Trophoblast cell (in vitro differentiated cells and primary cell): ENCODE results near the gene UBR4.

ENCODE experiments used
- DNase-seq, 2 donors: peaks; one replicate each; pipeline ENCODE4 v3.0.0-alpha.2; 2016
- H2AFZ ChIP-seq: 2 replicates; pipeline ENCODE4 v1.6.1; 2013; ENCODE audit warnings: low read length, moderate library complexity, mild to moderate bottlenecking; ENCODE audit not compliant: insufficient read depth, poor library complexity
- H2AK5ac ChIP-seq: 2 replicates; pipeline ENCODE4 v1.6.1; 2013; ENCODE audit warnings: mild to moderate bottlenecking, low read length
- H2BK120ac ChIP-seq: 2 replicates; pipeline ENCODE4 v1.6.1; 2013; ENCODE audit warnings: low read length, mild to moderate bottlenecking, moderate library complexity; ENCODE audit not compliant: insufficient read depth, poor library complexity
- H2BK12ac ChIP-seq: 2 replicates; pipeline ENCODE4 v1.6.1; 2013; ENCODE audit warnings: mild to moderate bottlenecking, low read length, moderate library complexity
- H2BK5ac ChIP-seq: 2 replicates; pipeline ENCODE4 v1.6.1; 2013; ENCODE audit warnings: low read length, low read depth, moderate library complexity, mild to moderate bottlenecking; ENCODE audit not compliant: poor library complexity
- H3K14ac ChIP-seq: 2 replicates; pipeline ENCODE4 v1.6.1; 2013; ENCODE audit warnings: mild to moderate bottlenecking, low read length
- H3K18ac ChIP-seq: 2 replicates; pipeline ENCODE4 v1.6.1; 2013; ENCODE audit warnings: mild to moderate bottlenecking, low read length
- H3K23ac ChIP-seq: 2 replicates; pipeline ENCODE4 v1.6.1; 2013; ENCODE audit warnings: low read length
- H3K27ac ChIP-seq: 2 replicates; pipeline ENCODE4 v1.5.1; 2013; ENCODE audit warnings: low read depth, mild to moderate bottlenecking, inconsistent platforms, low read length, moderate library complexity
- H3K27me3 ChIP-seq: 2 replicates; pipeline ENCODE4 v1.6.1; 2013; ENCODE audit warnings: inconsistent platforms, mild to moderate bottlenecking, low read length, moderate library complexity; ENCODE audit not compliant: insufficient read depth
- H3K36me3 ChIP-seq, 2 experiments: 1 replicate in 1 of 2; 2 replicates in 1 of 2; pipeline ENCODE4 v1.6.1; 2013; ENCODE audit warnings: low read length in 2 of 2, mild to moderate bottlenecking in 2 of 2, moderate library complexity in 1 of 2; ENCODE audit not compliant: insufficient read depth in 2 of 2, control insufficient read depth in 1 of 2
- H3K4ac ChIP-seq: 2 replicates; pipeline ENCODE4 v1.6.1; 2013; ENCODE audit warnings: low read depth, mild to moderate bottlenecking, low read length, moderate library complexity
- H3K4me1 ChIP-seq, 2 experiments: 1 replicate in 1 of 2; 2 replicates in 1 of 2; pipeline ENCODE4 v1.6.1; 2013; ENCODE audit warnings: low read length in 2 of 2, mild to moderate bottlenecking in 2 of 2, moderate library complexity in 1 of 2; ENCODE audit not compliant: insufficient read depth in 2 of 2, control insufficient read depth in 1 of 2
- H3K4me2 ChIP-seq: 2 replicates; pipeline ENCODE4 v1.6.1; 2013; ENCODE audit warnings: inconsistent platforms, mild to moderate bottlenecking, low read length, moderate library complexity
- H3K4me3 ChIP-seq: 2 replicates; pipeline ENCODE4 v1.5.1; 2013; ENCODE audit warnings: mild to moderate bottlenecking, low read depth, low read length, inconsistent platforms
- H3K79me1 ChIP-seq: one replicate; pipeline ENCODE4 v1.6.1; 2013; ENCODE audit warnings: low read length
- H3K79me2 ChIP-seq: 2 replicates; pipeline ENCODE4 v1.6.1; 2013; ENCODE audit warnings: low read length, mild to moderate bottlenecking; ENCODE audit not compliant: control insufficient read depth, insufficient read depth, poor library complexity
- H3K9ac ChIP-seq: 2 replicates; pipeline ENCODE4 v1.6.1; 2013; ENCODE audit warnings: mild to moderate bottlenecking, low read length
- H3K9me3 ChIP-seq: 2 replicates; pipeline ENCODE4 v1.6.1; 2013; ENCODE audit warnings: low read depth, mild to moderate bottlenecking, control low read depth, inconsistent platforms, low read length; ENCODE audit not compliant: insufficient read depth
- H4K12ac ChIP-seq: 2 replicates; pipeline ENCODE4 v1.6.1; 2013; ENCODE audit warnings: low read depth, mild to moderate bottlenecking, low read length, moderate library complexity
- H4K8ac ChIP-seq: 2 replicates; pipeline ENCODE4 v1.6.1; 2013; ENCODE audit warnings: low read depth, mild to moderate bottlenecking, low read length, moderate library complexity
- H4K91ac ChIP-seq: one replicate; pipeline ENCODE4 v1.6.1; 2013; ENCODE audit warnings: low read depth, mild to moderate bottlenecking, low read length, moderate library complexity
- WGBS: extraction: QIAGEN DNeasy Blood & Tissue Kit; methylation state at CpG from one replicate; pipeline ENCODE4 v1.1.7; 2013; ENCODE audit warnings: missing lambda C conversion rate; ENCODE audit not compliant: insufficient read length, insufficient coverage; ENCODE audit errors: extremely low coverage; 5-methylcytosine and 5-hydroxymethylcytosine counted together

Gene UBR4

GRCh38 chr1:19199969-19200604 is 10.0 kb downstream of the UBR4 start:
- no peak overlapping the region for H3K14ac ChIP-seq
- H3K4me3 ChIP-seq = no peak overlapping the region
- H3K9ac ChIP-seq = no peak overlapping the region
- no peak for DNase-seq
- H4K12ac ChIP-seq = no peak overlapping the region
- no peak overlapping the region for H3K27ac ChIP-seq
- no peak overlapping the region for H2BK120ac ChIP-seq
- no peak overlapping the region for H3K4me2 ChIP-seq
- no peaks in the 10 kb centered on the region for H3K9me3 ChIP-seq
- no peak overlapping the region for H3K18ac ChIP-seq
- no peak overlapping the region for H3K23ac ChIP-seq
- no peak overlapping the region for H3K4ac ChIP-seq
- H2AK5ac ChIP-seq = no peak overlapping the region
- peaks cover 12 to 32% of the 10 kb centered on the region in 2 experiments for H3K36me3 ChIP-seq
- no CpG with 5 or more reads among the region's 4 CpGs for WGBS
- no peak overlapping the region for H2BK5ac ChIP-seq
- no peaks in the 10 kb centered on the region for H3K79me1 ChIP-seq
- no peak overlapping the region for H4K91ac ChIP-seq
- H2AFZ ChIP-seq = no peak overlapping the region
- H4K8ac ChIP-seq = no peak overlapping the region
- no peak overlapping the region for H2BK12ac ChIP-seq
- H3K27me3 ChIP-seq = no peaks in the 10 kb centered on the region
- H3K79me2 ChIP-seq = peaks cover 2% of the 10 kb centered on the region
- H3K4me1 ChIP-seq = no peaks in the 10 kb centered on the region

DNA sequence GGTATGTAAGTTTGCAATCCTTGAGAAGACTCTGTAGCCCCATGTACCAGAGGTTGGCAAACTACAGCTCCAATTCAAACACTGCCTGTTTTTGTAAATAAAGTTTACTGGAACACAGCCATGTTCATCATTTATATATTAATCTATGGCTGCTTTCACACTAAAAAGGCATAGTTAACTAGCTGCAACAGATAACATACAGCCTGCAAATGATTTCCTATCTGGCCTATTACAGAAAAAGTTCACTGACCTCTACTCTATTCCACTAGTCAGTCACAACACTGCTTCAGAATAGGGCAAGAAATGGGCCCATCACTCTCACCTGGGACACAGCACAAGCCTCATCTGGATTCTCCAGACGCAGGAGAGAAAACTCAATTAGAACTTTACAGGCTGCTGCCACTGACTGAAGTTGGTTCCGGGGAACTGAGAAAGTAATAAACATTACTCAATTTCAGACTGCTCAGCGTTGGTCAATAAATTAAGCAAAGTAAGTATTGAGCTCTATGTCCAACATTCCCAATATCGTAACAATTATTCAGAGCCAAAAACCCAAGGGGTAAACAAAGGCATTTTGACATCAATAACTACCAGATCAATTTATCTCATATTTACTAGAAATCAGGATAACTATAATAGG is 10.6 kb downstream of the UBR4 start:
- Histone ChIP-seq H2AK5ac (no peak overlapping the region), H3K36me3 (peaks cover 12 to 32% of the 10 kb centered on the region in 2 experiments), H3K9ac (no peak overlapping the region), H3K27ac (no peak overlapping the region), H3K79me1 (no peaks in the 10 kb centered on the region), H4K8ac (no peak overlapping the region), H4K91ac (no peak overlapping the region), H3K9me3 (no peaks in the 10 kb centered on the region), H3K4me3 (no peak overlapping the region), H3K27me3 (no peaks in the 10 kb centered on the region), H3K18ac (no peak overlapping the region), H4K12ac (no peak overlapping the region), H3K14ac (no peak overlapping the region), H2AFZ (no peak overlapping the region), H2BK5ac (no peak overlapping the region), H3K79me2 (no peaks in the 10 kb centered on the region), H3K4me1 (no peaks in the 10 kb centered on the region), H2BK12ac (no peak overlapping the region), H3K23ac (no peak overlapping the region), H3K4ac (no peak overlapping the region), H3K4me2 (no peak overlapping the region), H2BK120ac (no peak overlapping the region)
- no CpG with 5 or more reads among the region's 4 CpGs for WGBS
- no peak for DNase-seq

GRCh38 chr1:19198820-19199219 is 11.2 kb downstream of the UBR4 start:
- no peaks in the 10 kb centered on the region for H3K9me3 ChIP-seq
- no CpG with 5 or more reads among the region's 4 CpGs for WGBS
- peaks cover 12 to 35% of the 10 kb centered on the region in 2 experiments for H3K36me3 ChIP-seq

DNA sequence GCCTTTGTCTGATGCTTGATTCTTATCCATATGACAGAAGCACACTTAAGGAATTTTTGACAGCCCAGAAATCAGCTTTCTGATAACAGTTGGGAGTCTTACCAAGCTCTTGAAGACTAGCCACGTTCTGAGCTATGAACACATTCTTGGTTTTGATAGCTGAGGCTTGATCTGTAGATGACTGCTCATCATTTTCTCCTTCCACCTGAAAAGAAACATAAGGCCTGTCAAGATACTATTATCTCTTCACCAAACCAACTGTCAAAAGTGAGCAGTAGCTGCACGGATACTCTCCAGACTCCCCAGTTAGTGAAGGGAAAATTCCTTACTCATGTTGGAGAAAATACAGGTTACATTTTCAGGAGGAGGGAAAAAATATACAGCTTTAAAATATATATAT is 12.2 kb downstream of the UBR4 start:
- WGBS = no CpG with 5 or more reads among the region's 2 CpGs
- Histone ChIP-seq H3K14ac (no peak overlapping the region), H3K27ac (no peak overlapping the region), H3K4me2 (no peak overlapping the region), H3K18ac (no peak overlapping the region), H4K91ac (no peak overlapping the region), H2AFZ (no peak overlapping the region), H3K4me3 (no peak overlapping the region), H3K36me3 (peaks cover 16 to 43% of the 10 kb centered on the region in 2 experiments), H3K79me1 (no peaks in the 10 kb centered on the region), H3K4ac (no peak overlapping the region), H3K23ac (no peak overlapping the region), H2BK12ac (no peak overlapping the region), H3K79me2 (no peaks in the 10 kb centered on the region), H3K4me1 (no peaks in the 10 kb centered on the region), H2AK5ac (no peak overlapping the region), H3K9me3 (no peaks in the 10 kb centered on the region), H2BK5ac (no peak overlapping the region), H3K9ac (no peak overlapping the region), H2BK120ac (no peak overlapping the region), H3K27me3 (no peaks in the 10 kb centered on the region), H4K12ac (no peak overlapping the region), H4K8ac (no peak overlapping the region)
- no peak for DNase-seq

More at GRCh38 chr1:19198820-19199219, 11.2 kb downstream of the UBR4 start:
- H3K4me1 ChIP-seq = no peaks in the 10 kb centered on the region
- H3K14ac ChIP-seq = no peak overlapping the region
- no peak overlapping the region for H2BK12ac ChIP-seq
- H3K27me3 ChIP-seq = no peaks in the 10 kb centered on the region
- no peak overlapping the region for H3K23ac ChIP-seq
- no peak overlapping the region for H2BK120ac ChIP-seq
- H3K27ac ChIP-seq = no peak overlapping the region
- no peak overlapping the region for H3K4ac ChIP-seq
- H4K91ac ChIP-seq = no peak overlapping the region
- H3K9ac ChIP-seq = no peak overlapping the region
- H2BK5ac ChIP-seq = no peak overlapping the region
- H3K18ac ChIP-seq = no peak overlapping the region
- H3K79me2 ChIP-seq = no peaks in the 10 kb centered on the region
- H3K4me3 ChIP-seq = no peak overlapping the region
- no peak overlapping the region for H4K8ac ChIP-seq
- no peak overlapping the region for H4K12ac ChIP-seq
- DNase-seq = no peak
- no peaks in the 10 kb centered on the region for H3K79me1 ChIP-seq
- no peak overlapping the region for H3K4me2 ChIP-seq
- no peak overlapping the region for H2AK5ac ChIP-seq
- no peak overlapping the region for H2AFZ ChIP-seq
